A549 (cell line): Measurements from ENCODE around the gene FTH1.

ENCODE experiments used
- CTCF ChIP-seq: fragments of >200 bp; sonication (Bioruptor Twin); formaldehyde crosslinking; IDR thresholded peaks from 3 replicates; pipeline ENCODE4 v1.5.1; 2016
- POLR2A ChIP-seq: IDR thresholded peaks from 2 replicates; pipeline ENCODE4 v1.6.1; 2012; ENCODE audit warnings: mild to moderate bottlenecking, low read length

- TF ChIP-seq CTCF (no peak), POLR2A (no peak)
These were observed 47.5 kb downstream of the FTH1 start for GRCh38 chr11:61919705-61920631.
